ENCODE results near the gene SDK1.

SDK1 gene

DNA sequence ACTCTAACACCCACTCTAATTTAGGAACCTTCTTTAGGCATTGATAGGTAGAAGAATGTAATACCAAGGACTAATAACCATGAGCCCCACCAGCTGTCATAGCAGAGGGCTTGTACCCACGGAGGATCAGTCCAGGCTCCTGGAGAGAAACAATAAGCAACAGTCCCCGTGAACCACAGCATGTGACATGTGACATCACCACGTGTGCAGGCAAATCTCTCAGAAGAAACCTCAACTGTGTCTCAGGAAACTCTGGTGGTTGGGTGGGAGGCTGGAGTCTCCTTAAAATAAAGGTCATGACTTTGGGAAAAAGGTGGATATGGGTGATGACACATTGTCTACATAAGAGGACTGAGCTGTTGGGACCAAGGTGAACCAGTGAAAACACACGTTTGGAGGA is 727.2 kb downstream of the SDK1 start:
- DNase-seq: no peak

DNA sequence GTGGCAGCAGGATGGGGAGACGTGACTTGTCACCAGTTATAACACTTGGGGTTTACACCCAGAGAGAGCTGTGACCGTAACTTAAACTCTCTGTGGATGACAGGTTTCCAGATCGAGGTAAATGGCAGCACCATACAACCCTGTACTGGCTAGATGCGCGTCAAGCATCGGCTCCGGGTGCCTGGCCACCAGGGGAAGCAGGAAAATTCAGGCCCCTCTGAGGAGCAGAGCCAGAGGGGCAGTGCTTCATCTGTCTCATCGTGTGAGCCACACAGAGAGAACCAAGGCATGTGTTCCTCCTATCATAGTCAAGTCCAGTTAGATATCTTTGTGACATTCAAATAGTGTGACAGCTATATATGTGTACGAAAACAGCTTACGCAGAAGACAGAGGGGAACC is 728.9 kb downstream of the SDK1 start:
- no peak for DNase-seq

GRCh38 chr7:4030346-4030950 is 729.4 kb downstream of the SDK1 start:
- DNase-seq: no peak

DNA sequence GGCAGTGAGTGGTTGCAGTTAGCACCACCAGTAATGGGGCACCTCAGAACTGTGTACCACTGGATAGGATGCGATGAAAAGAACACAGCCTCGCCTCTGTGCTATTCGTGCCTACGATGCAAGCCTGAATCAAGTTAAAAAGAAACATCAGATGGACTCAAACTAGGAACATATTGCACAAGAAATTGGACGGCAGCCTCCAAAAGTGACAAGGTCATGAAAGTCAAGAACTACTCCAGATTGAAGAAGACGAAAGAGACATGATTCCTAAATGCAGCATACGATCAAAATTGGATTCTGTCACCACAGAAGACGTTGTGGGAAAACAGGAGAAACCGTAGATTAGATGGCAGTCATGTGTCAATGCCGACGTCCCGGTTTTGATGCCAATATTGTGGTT is 732.9 kb downstream of the SDK1 start:
- no peak for DNase-seq

- no peak for DNase-seq
Observed at GRCh38 chr7:4037308-4037707, 736.3 kb downstream of the SDK1 start.

GRCh38 chr7:4037877-4038276 is 736.8 kb downstream of the SDK1 start:
- DNase-seq: no peak

DNA sequence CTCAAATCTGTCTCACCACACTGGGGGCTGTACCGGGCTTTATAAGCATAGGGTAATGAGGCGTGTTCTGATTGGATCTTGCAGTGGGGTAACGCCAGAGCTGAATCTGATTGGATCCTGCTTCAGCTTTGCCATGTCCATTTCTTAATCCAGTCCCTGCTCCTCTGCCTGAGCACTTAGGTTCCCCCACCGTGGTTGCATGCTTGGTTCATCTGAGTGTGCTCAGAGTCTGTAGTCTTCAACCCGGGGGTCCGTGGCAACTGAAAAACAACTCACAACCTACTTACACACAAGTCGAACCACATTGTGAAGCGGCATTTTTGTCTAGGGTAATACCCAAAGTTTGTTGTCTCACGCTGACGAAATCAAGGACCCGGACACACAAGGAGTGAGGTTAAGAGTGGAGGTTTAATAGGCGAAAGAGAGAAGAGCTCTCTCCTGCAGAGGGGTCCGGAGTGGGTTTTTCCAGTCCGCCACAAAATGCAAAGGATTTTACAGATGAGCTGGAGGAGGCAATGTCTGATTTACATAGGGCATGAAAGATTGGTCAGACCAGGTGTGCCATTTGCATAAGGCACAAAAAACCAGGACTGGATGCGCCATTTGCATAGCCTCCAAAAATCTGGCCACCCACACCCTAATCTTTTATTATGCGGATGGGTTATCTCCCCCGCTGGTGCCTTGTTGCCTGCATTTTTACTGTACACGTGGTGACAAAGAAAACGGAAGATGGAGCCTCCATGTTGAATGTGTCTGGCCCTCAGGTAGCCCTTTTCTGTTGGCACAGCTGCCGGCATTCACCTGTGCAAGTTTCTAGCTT is 739.3 kb downstream of the SDK1 start:
- DNase-seq: no peak

- DNase-seq: no peak
Observed at GRCh38 chr7:4042402-4043045, 741.5 kb downstream of the SDK1 start.

- no peak for DNase-seq
Observed at GRCh38 chr7:4043988-4044387, 742.9 kb downstream of the SDK1 start.

- DNase-seq: no peak
Observed at GRCh38 chr7:4045450-4045849, 744.4 kb downstream of the SDK1 start.

GRCh38 chr7:4045975-4046374 is 744.9 kb downstream of the SDK1 start:
- DNase-seq: no peak

- DNase-seq: no peak
Observed at GRCh38 chr7:4048336-4048735, 747.3 kb downstream of the SDK1 start.

DNA sequence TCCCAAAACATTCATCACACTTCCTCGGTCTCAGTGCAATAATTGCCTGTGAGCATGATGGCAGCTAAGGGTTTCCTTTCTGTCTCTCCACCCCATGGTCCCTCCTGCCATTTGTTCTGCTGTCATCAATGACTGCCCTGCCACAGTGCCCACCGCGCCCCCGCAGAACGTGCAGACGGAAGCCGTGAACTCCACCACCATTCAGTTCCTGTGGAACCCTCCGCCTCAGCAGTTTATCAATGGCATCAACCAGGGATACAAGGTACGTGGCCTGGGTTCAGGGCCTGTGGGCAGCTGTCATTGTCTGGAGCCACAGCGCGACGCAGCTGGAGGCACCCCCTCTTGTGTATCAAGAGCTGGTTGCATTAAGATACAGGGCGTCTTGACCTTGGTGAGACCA is 748.1 kb downstream of the SDK1 start:
- no peak for DNase-seq

GRCh38 chr7:4050126-4050660 is 749.1 kb downstream of the SDK1 start:
- DNase-seq: no peak

DNA sequence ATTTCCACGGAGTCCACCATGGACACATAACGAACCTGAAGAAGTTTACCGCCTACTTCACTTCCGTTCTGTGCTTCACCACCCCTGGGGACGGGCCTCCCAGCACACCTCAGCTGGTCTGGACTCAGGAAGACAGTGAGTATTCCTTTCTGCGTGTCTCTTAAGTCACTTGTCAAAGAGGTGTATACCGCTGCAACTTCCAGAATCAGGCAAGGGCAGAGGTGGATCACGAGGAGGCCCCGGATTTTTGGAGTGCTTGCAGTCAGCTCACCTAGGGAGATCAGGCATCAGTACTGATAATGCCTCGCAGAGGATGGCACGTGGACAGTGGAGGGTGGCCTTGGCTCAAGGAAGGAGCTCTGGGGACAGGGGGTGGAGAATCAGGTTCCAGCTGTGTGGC is 750.6 kb downstream of the SDK1 start:
- DNase-seq: no peak

- DNase-seq: no peak
Observed at GRCh38 chr7:4052130-4052529, 751.1 kb downstream of the SDK1 start.

GRCh38 chr7:4054158-4054557 is 753.1 kb downstream of the SDK1 start:
- DNase-seq: no peak

DNA sequence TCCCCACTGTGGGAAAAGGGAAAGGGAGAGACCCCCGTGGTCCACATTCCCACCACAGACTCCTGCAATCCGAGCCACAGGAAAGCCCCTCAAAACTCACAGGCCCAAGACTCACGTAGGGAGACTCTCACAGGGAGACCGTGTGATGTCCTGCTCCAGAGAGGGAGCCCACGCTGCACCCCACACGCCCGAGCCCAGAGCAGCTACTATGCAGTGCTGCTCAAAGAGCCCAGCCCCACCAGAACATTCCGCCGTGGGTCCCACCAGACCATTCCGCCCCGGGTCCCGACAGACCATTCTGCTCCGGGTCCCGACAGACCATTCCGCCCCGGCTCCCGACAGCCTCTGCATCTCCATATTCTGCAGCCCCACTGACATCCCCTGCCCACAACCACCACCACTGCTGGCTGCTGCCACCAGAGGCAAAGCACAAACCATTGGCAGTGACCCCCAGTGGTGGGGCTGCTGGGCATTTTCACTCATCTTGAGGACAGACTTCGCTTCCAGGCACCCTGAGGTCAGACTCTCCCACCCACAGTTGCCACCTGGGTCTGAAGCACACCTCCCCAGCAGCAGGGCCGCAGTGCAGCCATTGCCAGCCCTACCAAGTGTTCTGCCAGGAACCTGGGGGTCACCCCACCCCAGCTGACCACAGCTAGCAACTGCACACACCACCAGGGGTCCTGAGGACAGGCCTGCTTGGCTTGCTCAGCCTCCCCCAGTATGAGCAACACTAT is 755.7 kb downstream of the SDK1 start:
- DNase-seq: no peak

- no peak for DNase-seq
Observed at GRCh38 chr7:4057289-4057616, 756.2 kb downstream of the SDK1 start.

- no peak for DNase-seq
Observed at GRCh38 chr7:4058158-4058557, 757.1 kb downstream of the SDK1 start.

DNA sequence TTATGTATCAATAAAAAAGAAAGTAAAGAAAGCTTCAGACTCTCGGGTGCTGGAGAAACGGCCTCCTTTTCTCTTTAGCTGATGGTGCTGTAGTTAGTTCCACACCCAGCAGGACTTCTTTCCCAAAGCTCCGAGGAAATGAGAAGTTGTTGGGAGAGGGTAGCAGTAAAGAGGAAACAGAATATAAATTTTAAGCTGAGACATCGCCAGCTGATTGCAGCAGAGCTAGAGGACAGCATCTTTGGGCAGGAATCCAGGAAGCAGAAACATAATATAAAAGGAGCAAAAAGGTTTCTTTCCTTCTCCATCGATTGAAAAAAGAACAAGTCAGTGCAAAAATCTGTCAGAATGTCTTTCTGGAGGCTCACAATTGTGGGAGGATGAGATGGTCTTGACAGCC is 764.1 kb downstream of the SDK1 start:
- DNase-seq: no peak

- DNase-seq: no peak
Observed at GRCh38 chr7:4066206-4066605, 765.2 kb downstream of the SDK1 start.

All from activated effector memory CD4-positive, alpha-beta T cell treated with anti-CD3 and anti-CD28 coated beads, Interleukin-2, amount 50 U/mL, for 16 hours (primary cell).